ENCODE measurements around the gene PPP1R2. TPM values are rescaled to one million over a fixed set of nuclear protein-coding genes. Genes with fewer than 3 reads are reported as not detected.

Gene PPP1R2
- total RNA-seq, 2 donors from 2014 or later, result 37.4 to 55.8 TPM

DNA sequence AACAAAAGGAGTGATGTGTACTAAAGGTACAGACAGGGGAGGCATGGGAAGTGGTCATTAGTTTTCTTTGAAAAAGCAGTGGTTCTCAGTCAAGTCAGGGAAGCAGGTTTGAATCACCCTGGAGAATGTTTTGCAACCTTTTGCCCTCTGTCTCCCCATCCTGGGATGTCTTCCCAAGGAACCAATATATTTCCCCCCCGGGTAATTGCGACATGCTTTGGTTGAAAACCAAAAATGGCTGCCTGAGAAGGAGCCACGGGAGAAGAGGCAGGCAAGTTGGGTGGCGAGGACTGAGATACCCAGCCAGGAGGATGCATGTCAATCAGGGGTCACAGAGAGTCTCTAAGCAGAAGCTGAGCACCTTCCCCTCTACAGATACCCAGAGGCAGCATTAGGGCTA lies 20.2 kb upstream of the PPP1R2 start:
- intact Hi-C loops (cut with DNase I), result no loop called here
- Histone ChIP-seq H3K4me1 (no peaks in the 10 kb centered on the region), H3K9ac (ENCODE audit: low read depth in 2 of 2, low read length in 2 of 2) (no peak overlapping the region), H3K4me3 (no peak overlapping the region), H3K27ac (no peak overlapping the region), H3K9me3 (no peaks in the 10 kb centered on the region), H3K36me3 (no peaks in the 10 kb centered on the region), H3K27me3 (no peaks in the 10 kb centered on the region)
- DNase-seq, result no peak
- TF ChIP-seq, protein P1, sequence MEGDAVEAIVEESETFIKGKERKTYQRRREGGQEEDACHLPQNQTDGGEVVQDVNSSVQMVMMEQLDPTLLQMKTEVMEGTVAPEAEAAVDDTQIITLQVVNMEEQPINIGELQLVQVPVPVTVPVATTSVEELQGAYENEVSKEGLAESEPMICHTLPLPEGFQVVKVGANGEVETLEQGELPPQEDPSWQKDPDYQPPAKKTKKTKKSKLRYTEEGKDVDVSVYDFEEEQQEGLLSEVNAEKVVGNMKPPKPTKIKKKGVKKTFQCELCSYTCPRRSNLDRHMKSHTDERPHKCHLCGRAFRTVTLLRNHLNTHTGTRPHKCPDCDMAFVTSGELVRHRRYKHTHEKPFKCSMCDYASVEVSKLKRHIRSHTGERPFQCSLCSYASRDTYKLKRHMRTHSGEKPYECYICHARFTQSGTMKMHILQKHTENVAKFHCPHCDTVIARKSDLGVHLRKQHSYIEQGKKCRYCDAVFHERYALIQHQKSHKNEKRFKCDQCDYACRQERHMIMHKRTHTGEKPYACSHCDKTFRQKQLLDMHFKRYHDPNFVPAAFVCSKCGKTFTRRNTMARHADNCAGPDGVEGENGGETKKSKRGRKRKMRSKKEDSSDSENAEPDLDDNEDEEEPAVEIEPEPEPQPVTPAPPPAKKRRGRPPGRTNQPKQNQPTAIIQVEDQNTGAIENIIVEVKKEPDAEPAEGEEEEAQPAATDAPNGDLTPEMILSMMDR (IDR thresholded peaks at IDR 0.05), result no peak

DNA sequence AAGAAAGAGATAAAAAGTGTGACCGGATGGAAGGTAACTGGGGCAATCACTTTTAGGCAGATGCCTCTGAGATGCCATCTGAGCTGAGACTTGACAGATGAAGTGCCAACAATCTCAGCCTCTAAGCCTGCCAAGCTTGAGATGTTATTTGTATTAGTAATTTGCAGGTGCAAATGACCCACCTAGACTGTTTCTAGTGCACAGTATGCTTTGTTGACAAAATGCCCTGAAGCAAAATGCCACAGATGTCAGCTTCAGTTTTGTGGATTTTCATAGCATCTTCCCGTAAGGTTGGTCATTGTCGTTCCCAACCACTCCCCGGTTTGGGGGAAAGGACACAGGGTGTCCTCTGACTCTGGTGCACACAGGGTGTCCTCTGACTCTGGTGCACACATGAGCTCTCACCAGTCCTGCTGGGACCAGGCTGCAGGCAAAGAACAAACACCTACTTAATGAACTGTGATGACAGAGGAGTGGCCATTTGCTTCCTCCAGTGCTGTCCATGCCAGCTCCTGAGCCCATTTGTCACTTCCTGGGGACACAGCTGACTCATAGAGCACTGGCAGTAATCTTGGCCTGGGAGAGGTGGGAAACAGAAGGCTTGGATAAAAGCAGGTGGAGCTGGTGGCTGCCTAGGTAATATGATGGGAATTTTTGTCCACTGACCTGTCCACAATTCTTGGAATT lies 16.7 kb upstream of the PPP1R2 start:
- no peaks in the 10 kb centered on the region for H3K36me3 ChIP-seq
- H3K27me3 ChIP-seq, result no peaks in the 10 kb centered on the region
- TF ChIP-seq, protein P1 (IDR thresholded peaks at IDR 0.05), result no peak
- no peak overlapping the region for H3K9ac ChIP-seq (ENCODE audit: low read depth in 2 of 2, low read length in 2 of 2)
- DNase-seq, result no peak
- H3K4me3 ChIP-seq, result no peak overlapping the region
- no peaks in the 10 kb centered on the region for H3K9me3 ChIP-seq
- H3K4me1 ChIP-seq, result no peaks in the 10 kb centered on the region
- no peak overlapping the region for H3K27ac ChIP-seq
- intact Hi-C loops (cut with DNase I), result no loop called here

DNA sequence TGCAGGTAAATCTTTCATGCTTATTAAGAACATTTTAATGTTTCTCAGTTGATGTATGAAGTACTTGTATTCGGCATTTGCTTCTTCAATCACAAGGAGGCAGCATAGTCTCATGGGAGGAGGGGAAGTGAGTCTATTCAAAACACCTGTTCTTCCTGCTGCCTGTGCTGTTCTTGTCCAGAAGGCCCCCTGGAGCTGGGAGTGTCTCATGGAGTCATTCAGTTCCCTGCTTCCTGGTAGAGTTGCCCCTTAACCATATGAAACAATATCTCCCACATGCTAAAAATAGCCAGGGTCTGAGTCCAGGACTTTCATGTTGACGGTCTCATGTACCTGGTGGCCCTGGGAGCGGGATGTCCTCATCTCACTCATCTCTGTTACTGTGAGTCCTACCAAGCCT lies 15.5 kb upstream of the PPP1R2 start:
- H3K27ac ChIP-seq, result no peak overlapping the region
- H3K27me3 ChIP-seq, result no peaks in the 10 kb centered on the region
- DNase-seq, result peak; percentile 76
- intact Hi-C loops (cut with DNase I), result no loop called here
- TF ChIP-seq, protein P1 (IDR thresholded peaks at IDR 0.05), result peak; percentile 47
- no peaks in the 10 kb centered on the region for H3K4me1 ChIP-seq
- peak overlapping the region in 1 of 2 donors; percentile 21 for H3K9ac ChIP-seq (ENCODE audit: low read depth in 2 of 2, low read length in 2 of 2)
- H3K9me3 ChIP-seq, result no peaks in the 10 kb centered on the region
- H3K36me3 ChIP-seq, result no peaks in the 10 kb centered on the region
- H3K4me3 ChIP-seq, result no peak overlapping the region

DNA sequence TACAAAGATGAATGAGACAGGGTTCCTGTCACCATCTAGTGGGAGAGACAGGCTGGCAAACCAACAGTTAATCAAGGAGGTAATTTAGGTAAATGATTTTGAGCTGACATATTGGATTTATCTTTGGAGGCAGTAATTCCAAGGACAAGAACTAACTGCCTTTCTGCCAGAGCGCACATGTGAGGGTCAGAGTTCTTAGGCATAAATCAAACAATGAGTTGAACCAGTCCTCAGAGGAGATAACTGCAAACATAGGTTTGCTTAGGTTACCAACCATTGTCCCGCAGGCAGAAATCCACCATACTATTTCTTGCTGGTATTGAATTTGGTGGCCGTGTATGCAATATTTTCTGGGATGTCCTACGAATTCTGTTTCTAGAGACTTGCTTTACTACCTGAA lies 14.2 kb upstream of the PPP1R2 start:
- peak; percentile 52 for DNase-seq
- Histone ChIP-seq H3K9ac (ENCODE audit: low read depth in 2 of 2, low read length in 2 of 2) (no peak overlapping the region), H3K4me3 (no peak overlapping the region), H3K27ac (no peak overlapping the region), H3K36me3 (no peaks in the 10 kb centered on the region), H3K27me3 (no peaks in the 10 kb centered on the region), H3K4me1 (no peaks in the 10 kb centered on the region), H3K9me3 (no peaks in the 10 kb centered on the region)
- intact Hi-C loops (cut with DNase I), result no loop called here
- TF ChIP-seq, protein P1 (IDR thresholded peaks at IDR 0.05), result no peak

DNA sequence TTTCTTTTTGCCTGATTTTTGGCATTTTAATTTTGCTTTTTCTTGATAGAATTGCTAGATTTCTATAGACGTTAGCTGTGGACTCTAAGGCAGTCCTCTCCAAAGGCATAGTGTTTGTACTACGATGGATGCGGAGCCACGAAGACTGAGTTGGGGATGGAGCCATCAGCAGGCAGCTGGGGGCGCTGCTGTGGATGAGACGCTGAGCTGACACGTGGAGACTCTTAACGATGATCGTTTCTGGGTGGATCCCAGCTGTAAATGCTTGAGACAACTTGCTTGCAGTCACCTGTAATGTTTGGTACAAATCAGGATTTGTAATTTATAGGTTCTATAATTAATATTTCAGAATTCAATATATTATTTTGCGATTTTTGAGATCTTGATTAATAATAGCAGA lies 13.3 kb upstream of the PPP1R2 start:
- intact Hi-C loops (cut with DNase I), result no loop called here
- no peak overlapping the region for H3K27ac ChIP-seq
- H3K4me1 ChIP-seq, result no peaks in the 10 kb centered on the region
- TF ChIP-seq, protein P1 (IDR thresholded peaks at IDR 0.05), result peak; percentile 19
- no peak overlapping the region for H3K4me3 ChIP-seq
- no peak for DNase-seq
- no peaks in the 10 kb centered on the region for H3K27me3 ChIP-seq
- no peaks in the 10 kb centered on the region for H3K9me3 ChIP-seq
- no peaks in the 10 kb centered on the region for H3K36me3 ChIP-seq
- H3K9ac ChIP-seq (ENCODE audit: low read depth in 2 of 2, low read length in 2 of 2), result no peak overlapping the region

Measured in colonic mucosa (tissue), 4 donors.